Thoracic aorta (tissue), 2 donors: ENCODE results near the gene TMEM62. TPM values are rescaled to one million over a fixed set of nuclear protein-coding genes. Genes with fewer than 3 reads are reported as not detected.
"Not testable (repeated sequence)": the region's sequence is repeated elsewhere in the genome, so short reads cannot be mapped to it uniquely, and the experiment has no call there.

Experiments used
- ATAC-seq: fragments of 150-250 bp; one replicate; pipeline ENCODE4 v1.8.0; 2017; ENCODE audit warnings: low read depth; ENCODE audit not compliant: insufficient number of reproducible peaks, low FRiP score
- DNase-seq: peaks from one replicate; pipeline ENCODE4 v3.0.0-alpha.2; 2020; ENCODE audit warnings: low spot score
- H3K27ac ChIP-seq, 2 donors: fragments of 200-600 bp; sonication (generic); 1 replicate in 1 of 2; 2 replicates in 1 of 2; pipeline ENCODE4 v1.5.1; 2016; ENCODE audit warnings: mild to moderate bottlenecking in 2 of 2, moderate library complexity in 2 of 2
- H3K27me3 ChIP-seq: fragments of 200-600 bp; sonication (generic); replicated peaks from 2 replicates; pipeline ENCODE4 v1.6.0; 2016; ENCODE audit warnings: mild to moderate bottlenecking; ENCODE audit not compliant: insufficient read depth
- H3K36me3 ChIP-seq: fragments of 200-600 bp; sonication (generic); one replicate; pipeline ENCODE4 v1.5.1; 2016
- H3K4me1 ChIP-seq, 2 donors: fragments of 200-600 bp; sonication (generic); 1 replicate in 1 of 2; 2 replicates in 1 of 2; pipeline versions ENCODE4 v1.5.1 to v1.6.0; 2016; ENCODE audit warnings: low read depth in 2 of 2, mild to moderate bottlenecking in 1 of 2; ENCODE audit not compliant: control insufficient read depth in 1 of 2
- H3K4me3 ChIP-seq: fragments of 200-600 bp; sonication (generic); 2 replicates; pipeline ENCODE4 v1.5.1; 2016; ENCODE audit warnings: mild to moderate bottlenecking
- H3K9me3 ChIP-seq: fragments of 200-600 bp; sonication (generic); 2 replicates; pipeline ENCODE4 v1.5.1; 2016
- CTCF ChIP-seq: fragments of 200-600 bp; sonication (generic); IDR thresholded peaks from one replicate; pipeline ENCODE4 v1.5.1; 2019; ENCODE audit warnings: antibody characterized with exemption
- total RNA-seq, 2 donors: library from RNA; depleted of rRNA; stranded (reverse); fragments of >200 nt; gene quantifications; one replicate each; pipeline versions ENCODE4 v1.1.0 to v1.2.3, GENCODE V29; 2016

The TMEM62 gene
- total RNA-seq, 2 donors from 2014 or later, result 22.5 to 51.1 TPM

- no peak overlapping the region for H3K27ac ChIP-seq
- ATAC-seq, result no peak
- H3K4me3 ChIP-seq, result no peak overlapping the region
- no peak for DNase-seq
- no peak for TF ChIP-seq CTCF
- peaks cover 0 to 23% of the 10 kb centered on the region in 2 donors for H3K4me1 ChIP-seq
- H3K27me3 ChIP-seq, result no peaks in the 10 kb centered on the region
- H3K9me3 ChIP-seq, result no peaks in the 10 kb centered on the region
- H3K36me3 ChIP-seq, result peaks cover 8% of the 10 kb centered on the region
Measured at GRCh38 chr15:43165801-43166325, 32.5 kb downstream of the TMEM62 start.

- ATAC-seq, DNase-seq, H3K27me3 ChIP-seq, H3K36me3 ChIP-seq, H3K4me3 ChIP-seq, H3K9me3 ChIP-seq, H3K27ac ChIP-seq: not testable (repeated sequence)
- peaks cover 0 to 23% of the 10 kb centered on the region in 2 donors for H3K4me1 ChIP-seq
Measured at GRCh38 chr15:43167261-43167660, 33.9 kb downstream of the TMEM62 start.

GRCh38 chr15:43168192-43169107 is 35.1 kb downstream of the TMEM62 start:
- Histone ChIP-seq H3K9me3 (no peaks in the 10 kb centered on the region), H3K4me1 (peaks cover 0 to 23% of the 10 kb centered on the region in 2 donors), H3K27ac (peak overlapping the region; percentile 3 to 4), H3K27me3 (no peaks in the 10 kb centered on the region), H3K36me3 (peaks cover 14% of the 10 kb centered on the region), H3K4me3 (no peak overlapping the region)
- ATAC-seq (no peak), DNase-seq (no peak)
- TF ChIP-seq CTCF, result no peak

- no peak for DNase-seq
- H3K27me3 ChIP-seq, result no peaks in the 10 kb centered on the region
- peaks cover 10% of the 10 kb centered on the region for H3K36me3 ChIP-seq
- no peaks in the 10 kb centered on the region for H3K9me3 ChIP-seq
- ATAC-seq, result no peak
- peaks cover 0 to 23% of the 10 kb centered on the region in 2 donors for H3K4me1 ChIP-seq
- H3K4me3 ChIP-seq, result no peak overlapping the region
- no peak for TF ChIP-seq CTCF
- no peak overlapping the region for H3K27ac ChIP-seq
Measured at GRCh38 chr15:43169888-43170287, 36.5 kb downstream of the TMEM62 start.

- not testable (repeated sequence) for ATAC-seq, H3K27me3 ChIP-seq, H3K9me3 ChIP-seq, H3K4me3 ChIP-seq, DNase-seq, H3K4me1 ChIP-seq, H3K27ac ChIP-seq
- H3K36me3 ChIP-seq, result peaks cover 20% of the 10 kb centered on the region
Measured at GRCh38 chr15:43175656-43176309, 42.4 kb downstream of the TMEM62 start.

GRCh38 chr15:43177147-43177546 is 43.8 kb downstream of the TMEM62 start:
- ATAC-seq, DNase-seq: not testable (repeated sequence)
- H3K36me3 ChIP-seq, result peaks cover 20% of the 10 kb centered on the region

More at GRCh38 chr15:43177147-43177546, 43.8 kb downstream of the TMEM62 start:
- H3K27me3 ChIP-seq, H3K27ac ChIP-seq, H3K4me3 ChIP-seq, H3K9me3 ChIP-seq: not testable (repeated sequence)
- peaks cover 6 to 11% of the 10 kb centered on the region in 2 donors for H3K4me1 ChIP-seq
